Nucleus accumbens (tissue), 56 donors: ENCODE measurements around the gene FAM174C.

Source experiments
- DNase-seq, 56 donors: peaks; one replicate each; lab custom pipeline; 2025; lab: John Stamatoyannopoulos, UW

The FAM174C gene

GRCh38 chr19:1259206-1259875 is 16.0 kb upstream of the FAM174C start:
- DNase-seq = peak in 9 of 56 donors; percentile 11 to 48 (median 17)

- DNase-seq = peak in 1 of 56 donors; percentile 68
These were observed 15.2 kb upstream of the FAM174C start for GRCh38 chr19:1259876-1260748.

- peak; percentile 53 to 97 (median 92) for DNase-seq
These were observed 14.4 kb upstream of the FAM174C start for GRCh38 chr19:1260749-1261537.

- DNase-seq = peak in 2 of 56 donors; percentile 51 to 60
These were observed 13.9 kb upstream of the FAM174C start for GRCh38 chr19:1261538-1261797.

GRCh38 chr19:1261798-1262622 is 13.3 kb upstream of the FAM174C start:
- peak in 31 of 56 donors; percentile 16 to 71 (median 38) for DNase-seq

- DNase-seq = peak in 1 of 56 donors; percentile 43
These were observed 12.7 kb upstream of the FAM174C start for GRCh38 chr19:1262623-1263123.

GRCh38 chr19:1263188-1263587 is 12.1 kb upstream of the FAM174C start:
- DNase-seq = no peak

- peak in 6 of 56 donors; percentile 21 to 47 (median 32) for DNase-seq
These were observed 10.3 kb upstream of the FAM174C start for GRCh38 chr19:1264801-1265614.

- DNase-seq = peak in 9 of 56 donors; percentile 14 to 58 (median 24)
These were observed 9.7 kb upstream of the FAM174C start for GRCh38 chr19:1265615-1266128.

- DNase-seq = peak in 47 of 56 donors; percentile 27 to 85 (median 62)
These were observed 9.0 kb upstream of the FAM174C start for GRCh38 chr19:1266129-1266915.

- peak in 45 of 56 donors; percentile 20 to 86 (median 64) for DNase-seq
These were observed 8.3 kb upstream of the FAM174C start for GRCh38 chr19:1266916-1267476.

GRCh38 chr19:1267477-1268225 is 7.7 kb upstream of the FAM174C start:
- DNase-seq = peak in 20 of 56 donors; percentile 11 to 48 (median 34)

GRCh38 chr19:1268226-1269064 is 6.9 kb upstream of the FAM174C start:
- peak in 2 of 56 donors; percentile 41 to 43 for DNase-seq

- DNase-seq = peak; percentile 75 to 100 (median 99)
These were observed 6.3 kb upstream of the FAM174C start, which contains the start of gene CIRBP for GRCh38 chr19:1269065-1269477. CIRBP (plus strand) TSS chr19:1269332; CDS start chr19:1270934, 1,602 bp downstream.

GRCh38 chr19:1269478-1270212 is 5.7 kb upstream of the FAM174C start:
- DNase-seq = peak in 55 of 56 donors; percentile 35 to 90 (median 78)
